HG03521 (cell line): ENCODE results near the gene PTGIR.

Experiments
- ATAC-seq: cut with Tn5 transposase; IDR thresholded peaks from one replicate; pipeline ENCODE4 v1.9.1; 2021; ENCODE audit warnings: mild to moderate bottlenecking, moderate library complexity; ENCODE audit not compliant: unreplicated experiment

The PTGIR gene

GRCh38 chr19:46601318-46602224 is 23.3 kb downstream of the PTGIR start, which contains the start of gene CALM3:
Gene CALM3 (plus strand): TSS chr19:46601330. CDS start chr19:46601435, 105 bp downstream.
- no peak for ATAC-seq

- peak; percentile 77 for ATAC-seq
Observed at GRCh38 chr19:46600384-46601317, 24.2 kb downstream of the PTGIR start.

GRCh38 chr19:46599716-46600373 is 25.0 kb downstream of the PTGIR start:
- no peak for ATAC-seq

- no peak for ATAC-seq
Observed at GRCh38 chr19:46598372-46598917, 26.4 kb downstream of the PTGIR start.

- ATAC-seq: no peak
Observed at GRCh38 chr19:46596008-46596407, 28.9 kb downstream of the PTGIR start.

GRCh38 chr19:46591870-46592269 is 33.0 kb downstream of the PTGIR start:
- ATAC-seq: no peak

- no peak for ATAC-seq
Observed at GRCh38 chr19:46591254-46591653, 33.6 kb downstream of the PTGIR start.

GRCh38 chr19:46587861-46588260 is 37.0 kb downstream of the PTGIR start:
- ATAC-seq: no peak

- ATAC-seq: no peak
Observed at GRCh38 chr19:46586294-46586693, 38.6 kb downstream of the PTGIR start.

- ATAC-seq: no peak
Observed at GRCh38 chr19:46585539-46585938, 39.4 kb downstream of the PTGIR start.

GRCh38 chr19:46580247-46580646 is 44.6 kb downstream of the PTGIR start:
- no peak for ATAC-seq

- ATAC-seq: no peak
Observed at GRCh38 chr19:46579361-46579879, 45.5 kb downstream of the PTGIR start.

GRCh38 chr19:46578450-46578849 is 46.4 kb downstream of the PTGIR start:
- ATAC-seq: no peak

GRCh38 chr19:46574533-46574932 is 50.4 kb downstream of the PTGIR start:
- no peak for ATAC-seq

- ATAC-seq: no peak
Observed at GRCh38 chr19:46573679-46574498, 51.0 kb downstream of the PTGIR start.

- no peak for ATAC-seq
Observed at GRCh38 chr19:46571495-46571894, 53.4 kb downstream of the PTGIR start.
